HG02884 (cell line): Measurements from ENCODE around the gene ZNF862.

Experiments
- ATAC-seq: cut with Tn5 transposase; IDR thresholded peaks from one replicate; pipeline ENCODE4 v1.9.1; 2021; ENCODE audit warnings: mild to moderate bottlenecking, moderate library complexity; ENCODE audit not compliant: unreplicated experiment

Gene ZNF862

GRCh38 chr7:149843566-149843965, 5.4 kb downstream of the ZNF862 start:
- no peak for ATAC-seq

GRCh38 chr7:149844445-149844844, 6.3 kb downstream of the ZNF862 start:
- ATAC-seq = no peak

GRCh38 chr7:149845257-149845980, 7.2 kb downstream of the ZNF862 start:
- no peak for ATAC-seq

GRCh38 chr7:149846021-149846420, 7.8 kb downstream of the ZNF862 start:
- ATAC-seq = no peak

- ATAC-seq = peak; percentile 72
These were observed 8.4 kb downstream of the ZNF862 start for GRCh38 chr7:149846436-149847046.

GRCh38 chr7:149849174-149849573, 11.0 kb downstream of the ZNF862 start:
- no peak for ATAC-seq

- no peak for ATAC-seq
These were observed 11.9 kb downstream of the ZNF862 start for GRCh38 chr7:149850007-149850594.

GRCh38 chr7:149850716-149851115, 12.5 kb downstream of the ZNF862 start:
- no peak for ATAC-seq

GRCh38 chr7:149851449-149851848, 13.3 kb downstream of the ZNF862 start:
- ATAC-seq = no peak

GRCh38 chr7:149853157-149853556, 15.0 kb downstream of the ZNF862 start:
- no peak for ATAC-seq

- no peak for ATAC-seq
These were observed 16.6 kb downstream of the ZNF862 start for GRCh38 chr7:149854611-149855360.

GRCh38 chr7:149855361-149856305, 17.5 kb downstream of the ZNF862 start:
- ATAC-seq = no peak

- ATAC-seq = no peak
These were observed 18.4 kb downstream of the ZNF862 start for GRCh38 chr7:149856583-149856982.

GRCh38 chr7:149859369-149859768, 21.2 kb downstream of the ZNF862 start:
- no peak for ATAC-seq

GRCh38 chr7:149859876-149860275, 21.7 kb downstream of the ZNF862 start:
- ATAC-seq = no peak

- ATAC-seq = no peak
These were observed 22.9 kb downstream of the ZNF862 start for GRCh38 chr7:149860821-149861727.

GRCh38 chr7:149861728-149862045, 23.5 kb downstream of the ZNF862 start:
- no peak for ATAC-seq

GRCh38 chr7:149862156-149862555, 24.0 kb downstream of the ZNF862 start:
- ATAC-seq = no peak

GRCh38 chr7:149863500-149863899, 25.3 kb downstream of the ZNF862 start:
- ATAC-seq = no peak

GRCh38 chr7:149864023-149864422, 25.8 kb downstream of the ZNF862 start:
- no peak for ATAC-seq
